Liver (tissue), 3 donors: ENCODE measurements around the gene NOD1.

ENCODE experiments used
- ATF3 ChIP-seq: IDR thresholded peaks from 2 replicates; pipeline ENCODE4 v1.6.1; 2016; ENCODE audit warnings: antibody characterized with exemption
- FOXA1 ChIP-seq: IDR thresholded peaks from 2 replicates; pipeline ENCODE4 v1.6.1; 2016; ENCODE audit warnings: antibody characterized with exemption
- GABPA ChIP-seq, 2 donors: IDR thresholded peaks in 1 of 2; conservative IDR thresholded peaks in 1 of 2; 2 replicates each; pipeline ENCODE4 v1.6.1; 2016; ENCODE audit warnings: antibody characterized with exemption in 2 of 2, mild to moderate bottlenecking in 1 of 2, moderate library complexity in 1 of 2
- JUND ChIP-seq, 2 donors: IDR thresholded peaks; 2 replicates each; pipeline ENCODE4 v1.6.1; 2016; ENCODE audit warnings: antibody characterized with exemption in 2 of 2
- MAX ChIP-seq: IDR thresholded peaks from 2 replicates; pipeline ENCODE4 v1.6.1; 2016; ENCODE audit warnings: antibody characterized with exemption
- RAD21 ChIP-seq, 2 donors: IDR thresholded peaks; 2 replicates each; pipeline ENCODE4 v1.6.1; 2016; ENCODE audit warnings: antibody characterized with exemption in 2 of 2, mild to moderate bottlenecking in 2 of 2
- REST ChIP-seq: IDR thresholded peaks from 2 replicates; pipeline ENCODE4 v1.6.1; 2016; ENCODE audit warnings: antibody characterized with exemption, mild to moderate bottlenecking
- RXRA ChIP-seq, 2 donors: IDR thresholded peaks; 2 replicates each; pipeline ENCODE4 v1.6.1; 2017 to 2018; ENCODE audit warnings: antibody characterized with exemption in 2 of 2, mild to moderate bottlenecking in 1 of 2
- SP1 ChIP-seq: IDR thresholded peaks from 2 replicates; pipeline ENCODE4 v1.6.1; 2018; ENCODE audit warnings: antibody characterized with exemption, mild to moderate bottlenecking
- TAF1 ChIP-seq: conservative IDR thresholded peaks from 2 replicates; pipeline ENCODE4 v1.6.1; 2016; ENCODE audit warnings: antibody characterized with exemption, mild to moderate bottlenecking
- YY1 ChIP-seq: IDR thresholded peaks from 2 replicates; pipeline ENCODE4 v1.6.1; 2016; ENCODE audit warnings: antibody characterized with exemption, mild to moderate bottlenecking
- TF ChIP-seq, protein P1 (sequence below): fragments of 150-350 bp; IDR thresholded peaks from 2 replicates; pipeline ENCODE4 v1.5.1; 2017; ENCODE audit warnings: improper control_type of control experiment, low read depth, low read length; ENCODE audit not compliant: missing input control
- TF ChIP-seq, protein P2 (sequence below): IDR thresholded peaks from 2 replicates; pipeline ENCODE4 v1.6.1; 2016; ENCODE audit warnings: antibody characterized with exemption
- donor health status: healthy.
- donor health status: healthy.

DNA sequence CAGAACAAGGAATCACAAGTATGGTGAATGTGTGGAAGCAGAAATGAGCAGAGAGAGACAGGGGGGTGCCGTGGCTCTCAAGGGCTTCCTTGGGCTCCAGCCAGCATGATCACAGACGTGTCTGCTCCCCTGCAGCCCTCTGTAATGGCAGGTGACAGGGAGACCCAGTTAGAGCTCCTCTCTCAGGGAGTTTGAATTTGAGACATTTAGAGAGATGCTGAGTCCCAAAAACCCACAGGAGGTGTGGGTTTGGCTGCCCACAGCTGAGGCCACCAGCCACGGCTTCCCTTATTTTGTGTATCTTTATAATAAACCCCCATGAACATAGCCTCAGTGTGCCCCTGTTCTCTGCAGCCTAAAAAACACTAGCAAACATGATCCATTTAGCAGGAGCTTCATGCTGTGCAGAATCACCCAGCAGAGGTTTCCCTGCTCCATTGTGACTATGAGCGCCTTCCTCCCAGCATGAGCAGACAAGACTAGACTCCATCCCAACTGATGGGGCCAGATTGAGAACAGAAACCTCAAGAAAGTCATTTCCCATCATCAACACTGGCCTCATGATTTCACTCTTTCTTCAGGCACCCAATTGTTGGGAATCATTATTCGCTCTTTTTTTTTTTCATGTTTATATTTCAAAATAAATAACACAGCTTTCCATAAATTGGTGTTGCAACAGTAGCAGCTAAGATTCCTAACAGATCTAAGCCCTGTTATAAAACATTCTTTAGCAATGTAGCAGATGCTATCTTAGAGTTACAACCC lies 13.4 kb downstream of the NOD1 start:
- TF ChIP-seq, protein P1, sequence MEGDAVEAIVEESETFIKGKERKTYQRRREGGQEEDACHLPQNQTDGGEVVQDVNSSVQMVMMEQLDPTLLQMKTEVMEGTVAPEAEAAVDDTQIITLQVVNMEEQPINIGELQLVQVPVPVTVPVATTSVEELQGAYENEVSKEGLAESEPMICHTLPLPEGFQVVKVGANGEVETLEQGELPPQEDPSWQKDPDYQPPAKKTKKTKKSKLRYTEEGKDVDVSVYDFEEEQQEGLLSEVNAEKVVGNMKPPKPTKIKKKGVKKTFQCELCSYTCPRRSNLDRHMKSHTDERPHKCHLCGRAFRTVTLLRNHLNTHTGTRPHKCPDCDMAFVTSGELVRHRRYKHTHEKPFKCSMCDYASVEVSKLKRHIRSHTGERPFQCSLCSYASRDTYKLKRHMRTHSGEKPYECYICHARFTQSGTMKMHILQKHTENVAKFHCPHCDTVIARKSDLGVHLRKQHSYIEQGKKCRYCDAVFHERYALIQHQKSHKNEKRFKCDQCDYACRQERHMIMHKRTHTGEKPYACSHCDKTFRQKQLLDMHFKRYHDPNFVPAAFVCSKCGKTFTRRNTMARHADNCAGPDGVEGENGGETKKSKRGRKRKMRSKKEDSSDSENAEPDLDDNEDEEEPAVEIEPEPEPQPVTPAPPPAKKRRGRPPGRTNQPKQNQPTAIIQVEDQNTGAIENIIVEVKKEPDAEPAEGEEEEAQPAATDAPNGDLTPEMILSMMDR: no peak
- TF ChIP-seq JUND (IDR thresholded peaks at IDR 0.05) (no peak), RAD21 (IDR thresholded peaks at IDR 0.05) (no peak), ATF3 (no peak), GABPA (IDR thresholded peaks at IDR 0.05 in 1 of 2, conservative IDR thresholded peaks at IDR 0.05 in 1 of 2) (no peak), SP1 (no peak), REST (no peak), MAX (no peak), YY1 (no peak), TAF1 (no peak), RXRA (IDR thresholded peaks at IDR 0.05) (no peak), FOXA1 (no peak)
- TF ChIP-seq, protein P2, sequence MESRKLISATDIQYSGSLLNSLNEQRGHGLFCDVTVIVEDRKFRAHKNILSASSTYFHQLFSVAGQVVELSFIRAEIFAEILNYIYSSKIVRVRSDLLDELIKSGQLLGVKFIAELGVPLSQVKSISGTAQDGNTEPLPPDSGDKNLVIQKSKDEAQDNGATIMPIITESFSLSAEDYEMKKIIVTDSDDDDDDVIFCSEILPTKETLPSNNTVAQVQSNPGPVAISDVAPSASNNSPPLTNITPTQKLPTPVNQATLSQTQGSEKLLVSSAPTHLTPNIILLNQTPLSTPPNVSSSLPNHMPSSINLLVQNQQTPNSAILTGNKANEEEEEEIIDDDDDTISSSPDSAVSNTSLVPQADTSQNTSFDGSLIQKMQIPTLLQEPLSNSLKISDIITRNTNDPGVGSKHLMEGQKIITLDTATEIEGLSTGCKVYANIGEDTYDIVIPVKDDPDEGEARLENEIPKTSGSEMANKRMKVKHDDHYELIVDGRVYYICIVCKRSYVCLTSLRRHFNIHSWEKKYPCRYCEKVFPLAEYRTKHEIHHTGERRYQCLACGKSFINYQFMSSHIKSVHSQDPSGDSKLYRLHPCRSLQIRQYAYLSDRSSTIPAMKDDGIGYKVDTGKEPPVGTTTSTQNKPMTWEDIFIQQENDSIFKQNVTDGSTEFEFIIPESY: no peak
